CD4-positive, alpha-beta T cell treated with Interleukin-6 at 100 ng/mL for 8 hours (primary cell): ENCODE data around the gene PMAIP1.
"Not testable (repeated sequence)": the region's sequence is repeated elsewhere in the genome, so short reads cannot be mapped to it uniquely, and the experiment has no call there.

ENCODE experiments used
- DNase-seq: peaks from one replicate; pipeline ENCODE4 v3.0.0-alpha.2; 2020; ENCODE audit warnings: mixed read lengths, low spot score

PMAIP1 gene

GRCh38 chr18:59885579-59886163 lies 14.1 kb upstream of the PMAIP1 start:
- DNase-seq = peak; percentile 28

- not testable (repeated sequence) for DNase-seq
These were observed 13.4 kb upstream of the PMAIP1 start for GRCh38 chr18:59886399-59886798.

- DNase-seq = no peak
These were observed 7.7 kb upstream of the PMAIP1 start for GRCh38 chr18:59892123-59892522.

GRCh38 chr18:59893971-59894370 lies 5.8 kb upstream of the PMAIP1 start:
- DNase-seq = no peak

- DNase-seq = no peak
These were observed 2.4 kb upstream of the PMAIP1 start for GRCh38 chr18:59897321-59897954.

GRCh38 chr18:59898093-59898492 lies 1.7 kb upstream of the PMAIP1 start:
- no peak for DNase-seq

GRCh38 chr18:59898609-59899297 lies 1.0 kb upstream of the PMAIP1 start:
- DNase-seq = no peak

GRCh38 chr18:59900222-59901128 lies 679 bp downstream of the PMAIP1 start:
- peak; percentile 67 for DNase-seq

- DNase-seq = no peak
These were observed 2.6 kb downstream of the PMAIP1 start for GRCh38 chr18:59902131-59902992.

- DNase-seq = no peak
These were observed 3.3 kb downstream of the PMAIP1 start for GRCh38 chr18:59902993-59903610.

GRCh38 chr18:59904011-59904601 lies 4.3 kb downstream of the PMAIP1 start:
- no peak for DNase-seq

GRCh38 chr18:59905686-59906091 lies 5.9 kb downstream of the PMAIP1 start:
- no peak for DNase-seq

- DNase-seq = no peak
These were observed 6.4 kb downstream of the PMAIP1 start for GRCh38 chr18:59906203-59906602.

- DNase-seq = no peak
These were observed 7.4 kb downstream of the PMAIP1 start for GRCh38 chr18:59907172-59907571.

GRCh38 chr18:59907660-59908059 lies 7.9 kb downstream of the PMAIP1 start:
- DNase-seq = no peak

GRCh38 chr18:59908799-59909198 lies 9.0 kb downstream of the PMAIP1 start:
- no peak for DNase-seq

- DNase-seq = no peak
These were observed 9.7 kb downstream of the PMAIP1 start for GRCh38 chr18:59909289-59910036.

GRCh38 chr18:59910967-59911366 lies 11.2 kb downstream of the PMAIP1 start:
- no peak for DNase-seq

- DNase-seq = no peak
These were observed 11.8 kb downstream of the PMAIP1 start for GRCh38 chr18:59911600-59911999.

GRCh38 chr18:59912007-59912550 lies 12.3 kb downstream of the PMAIP1 start:
- DNase-seq = no peak
